GM12878 (cell line): ENCODE results near the gene DLG4. TPM values are rescaled to one million over a fixed set of nuclear protein-coding genes. Genes with fewer than 3 reads are reported as not detected.

Experiments
- ATAC-seq: fragments of 200-7000 bp; cut with Tn5 transposase; 3 replicates; pipeline ENCODE4 v1.9.1; 2020; ENCODE audit warnings: mild to moderate bottlenecking, moderate library complexity
- BruUV-seq: library from RNA; stranded (reverse); fragments of 400-500 nt; replicated peaks from 2 replicates; lab custom pipeline; 2021; lab: Mats Ljungman, UMichigan
- CTCF ChIA-PET: fragments of 300-600 bp; sonication (Branson Sonifier 250); formaldehyde crosslinking; extraction: SDS; loops from one replicate; lab custom pipeline; 2021; ENCODE audit warnings: inconsistent platforms; lab: Yijun Ruan, JAX
- POLR2A ChIA-PET: fragments of 350-600 bp; formaldehyde crosslinking; extraction: SDS; loops from one replicate; lab custom pipeline; 2021; ENCODE audit warnings: inconsistent platforms; lab: Charles Lee
- RAD21 ChIA-PET: fragments of 300-600 bp; sonication (Branson Sonifier 250); formaldehyde crosslinking; loops from one replicate; lab custom pipeline; 2023; ENCODE audit warnings: antibody characterized with exemption; ENCODE audit not compliant: unreplicated experiment; lab: Charles Lee
- SMC1A ChIA-PET: fragments of 300-600 bp; sonication (Branson Sonifier 250); formaldehyde crosslinking; loops from one replicate; lab custom pipeline; 2023; ENCODE audit not compliant: unreplicated experiment, uncharacterized antibody; lab: Charles Lee
- DNase-seq: peaks from one replicate; pipeline ENCODE4 v3.0.0-alpha.2; 2011; ENCODE audit warnings: low read depth, low spot score
- FAIRE-seq: peaks from 3 replicates; lab custom pipeline; 2011; peaks lifted over from hg19 to GRCh38; lab: Jason Lieb, UNC
- H2AFZ ChIP-seq: 2 replicates; pipeline ENCODE4 v1.6.0; 2011; ENCODE audit warnings: low read depth, low read length, control low read depth; ENCODE audit not compliant: control insufficient read depth
- H3K27ac ChIP-seq: 2 replicates; pipeline ENCODE4 v1.5.1; 2011; ENCODE audit warnings: control low read depth; ENCODE audit not compliant: control insufficient read depth, insufficient read depth
- H3K27me3 ChIP-seq, 2 experiments: replicated peaks in 1 of 2; 2 replicates each; pipeline versions ENCODE4 v1.6.0 to v1.6.1; 2011; ENCODE audit warnings: low read length in 1 of 2; ENCODE audit not compliant: control insufficient read depth in 2 of 2, insufficient read depth in 2 of 2
- H3K36me3 ChIP-seq, 2 experiments: 2 replicates each; pipeline ENCODE4 v1.5.1; 2011; ENCODE audit warnings: low read length in 1 of 2; ENCODE audit not compliant: control insufficient read depth in 2 of 2, insufficient read depth in 2 of 2
- H3K4me1 ChIP-seq: 2 replicates; pipeline ENCODE4 v1.6.1; 2011; ENCODE audit warnings: mild to moderate bottlenecking, low read length, moderate library complexity, mixed read lengths; ENCODE audit not compliant: control insufficient read depth, insufficient read depth
- H3K4me2 ChIP-seq: 2 replicates; pipeline ENCODE4 v1.6.0; 2011; ENCODE audit warnings: control low read depth; ENCODE audit not compliant: control insufficient read depth, insufficient read depth
- H3K4me3 ChIP-seq: fragments of 200-600 bp; sonication (generic); 2 replicates; pipeline ENCODE4 v1.5.1; 2016
- H3K79me2 ChIP-seq: 2 replicates; pipeline ENCODE4 v1.6.0; 2011; ENCODE audit warnings: low read length; ENCODE audit not compliant: control insufficient read depth, insufficient read depth
- H3K9ac ChIP-seq: 2 replicates; pipeline ENCODE4 v1.8.0; 2011; ENCODE audit warnings: low read length, control low read depth, mixed read lengths; ENCODE audit not compliant: control insufficient read depth, insufficient read depth
- H3K9me3 ChIP-seq: replicated peaks from 3 replicates; pipeline ENCODE4 v1.5.1; 2011; ENCODE audit warnings: mild to moderate bottlenecking, low read length; ENCODE audit not compliant: control insufficient read depth, insufficient read depth
- H4K20me1 ChIP-seq: 2 replicates; pipeline ENCODE4 v1.6.0; 2011; ENCODE audit not compliant: control insufficient read depth, insufficient read depth
- FOS ChIP-seq: IDR thresholded peaks from 3 replicates; pipeline ENCODE4 v1.6.1; 2011; ENCODE audit warnings: borderline replicate concordance; ENCODE audit not compliant: insufficient read length; ENCODE audit errors: extremely low read depth
- POLR2A ChIP-seq: IDR thresholded peaks from 2 replicates; pipeline ENCODE4 v1.6.1; 2011; ENCODE audit warnings: low read depth, mild to moderate bottlenecking, low read length
- RUNX3 ChIP-seq: IDR thresholded peaks from 2 replicates; pipeline ENCODE4 v1.6.1; 2012; ENCODE audit warnings: low read length, inconsistent platforms
- WGBS: methylation state at CpG from one replicate; pipeline ENCODE4 v1.1.6; 2016; ENCODE audit warnings: low lambda C conversion rate; ENCODE audit not compliant: insufficient replicate concordance, insufficient coverage; ENCODE audit errors: missing lambda C conversion rate; 5-methylcytosine and 5-hydroxymethylcytosine counted together
- in situ Hi-C: fragments of 300-500 bp; cut with MboI; formaldehyde crosslinking; loops from 9 replicates; pipeline ENCODE4 v1.14.3; 2018; ENCODE audit warnings: mixed read lengths
- intact Hi-C: fragments of 100-400 bp; cut with micrococcal nuclease; formaldehyde crosslinking; loops from one replicate; pipeline ENCODE4 v1.14.2; 2022; ENCODE audit not compliant: unreplicated experiment
- polyA plus RNA-seq, 11 experiments: library from polyadenylated mRNA; depleted of rRNA in 4 of 11; unstranded in 6 of 11; stranded (reverse) in 5 of 11; fragments of >200 nt; fragmentation: Nextera tagmentation in 4 of 11; fragmentation: Illumina TruSeq in 1 of 11; extraction: Ambion mirVana in 4 of 11; extraction: Trizol in 1 of 11; gene quantifications; 1 replicate in 1 of 11; 2 replicates in 10 of 11; pipeline versions ENCODE4 v1.2.1 to v1.2.3, GENCODE V29; 2011 to 2016; ENCODE audit warnings: inconsistent platforms in 2 of 11, missing spikeins in 2 of 11, low read depth in 1 of 11
- total RNA-seq, 4 experiments: library from RNA; depleted of rRNA in 3 of 4; stranded (reverse); fragments of >200 nt in 3 of 4; fragmentation: Illumina TruSeq in 1 of 4; extraction: Trizol in 1 of 4; gene quantifications; 2 replicates each; pipeline versions ENCODE4 v1.2.1 to v1.2.3, GENCODE V29; 2013 to 2021
- TF ChIP-seq, protein P1 (sequence below): fragments of 450-650 bp; formaldehyde crosslinking; IDR thresholded peaks from 2 replicates; pipeline ENCODE4 v1.4.0; 2020; ENCODE audit warnings: mild to moderate bottlenecking, moderate library complexity
- TF ChIP-seq, protein P2 (sequence below): fragments of 450-650 bp; IDR thresholded peaks from 2 replicates; pipeline ENCODE4 v1.6.1; 2017; ENCODE audit warnings: mild to moderate bottlenecking

Gene DLG4
- total and polyA plus RNA-seq, 10 of the 15 experiments (the other 5 are each of a cell fraction or from before 2014, with no cell fraction given) = 0.07 to 4.1 (median 1.3) TPM

- no peaks in the 10 kb centered on the region for H3K36me3 ChIP-seq
- FAIRE-seq (no peak), ATAC-seq (no peak), DNase-seq (no peak)
- H3K9ac ChIP-seq = no peak overlapping the region
- CTCF ChIA-PET = no interaction called here
- BruUV-seq = no TSS peak
- no peaks in the 10 kb centered on the region for H3K79me2 ChIP-seq
- no peak overlapping the region for H3K27ac ChIP-seq
- SMC1A ChIA-PET = no interaction called here
- no peaks in the 10 kb centered on the region for H4K20me1 ChIP-seq
- intact Hi-C loops = no loop called here
- no peaks in the 10 kb centered on the region for H3K9me3 ChIP-seq
- H3K4me2 ChIP-seq = no peak overlapping the region
- H2AFZ ChIP-seq = no peak overlapping the region
- H3K27me3 ChIP-seq = no peaks in the 10 kb centered on the region
- in situ Hi-C loops = no loop called here
- H3K4me3 ChIP-seq = no peak overlapping the region
- TF ChIP-seq POLR2A = no peak
- no peak for TF ChIP-seq FOS
- TF ChIP-seq RUNX3 = no peak
- WGBS = 35% methylated on average over 11 of the region's 21 CpGs
- peaks cover 6% of the 10 kb centered on the region; the same call in 1 of the 2 replicates for H3K4me1 ChIP-seq
- RAD21 ChIA-PET = no interaction called here
- POLR2A ChIA-PET = no interaction called here
These were observed 11.5 kb downstream of the DLG4 start for GRCh38 chr17:7208027-7208571.

DNA sequence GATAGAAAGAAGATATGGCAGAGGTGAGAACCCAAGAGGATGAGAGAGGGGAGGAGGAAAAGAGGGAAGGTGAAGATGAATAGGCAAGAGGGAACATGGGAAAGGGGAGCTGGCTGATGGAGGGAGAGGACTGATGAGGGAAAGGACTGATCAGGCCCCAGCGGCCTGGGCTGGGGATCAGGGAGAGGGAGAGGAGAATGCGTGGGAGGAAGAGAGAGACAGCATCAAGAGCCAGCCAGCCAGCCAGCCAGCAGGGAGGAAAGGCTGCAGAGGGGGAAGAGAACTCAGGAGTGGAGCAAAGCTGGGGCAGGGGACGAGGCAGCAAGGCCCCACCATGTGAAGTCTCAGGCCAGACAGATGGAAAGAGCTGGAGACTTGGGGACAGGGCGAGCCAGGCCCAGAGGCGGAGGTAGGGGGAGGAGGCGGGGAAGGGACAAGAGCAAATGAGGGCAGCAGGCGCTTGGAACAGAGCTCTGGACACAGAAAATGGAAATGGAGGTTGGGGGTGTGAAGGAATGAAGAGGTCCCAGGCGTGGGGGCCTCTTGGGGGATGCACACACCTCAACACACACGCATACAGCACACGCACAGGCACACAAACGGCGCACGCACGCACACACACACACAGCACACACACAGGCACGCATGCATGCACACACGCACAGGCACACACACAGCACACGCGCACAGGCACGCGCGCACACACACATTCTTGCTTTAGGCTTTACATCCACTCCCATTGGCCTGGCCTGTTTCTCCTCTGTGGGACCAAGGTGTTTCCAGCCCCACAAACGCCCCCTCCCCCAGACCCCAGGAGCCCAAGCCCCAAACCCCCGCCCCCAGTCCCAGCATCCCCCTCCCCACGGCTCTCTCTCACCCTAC, 12.3 kb downstream of the DLG4 start:
- Histone ChIP-seq H3K9ac (no peak overlapping the region), H3K79me2 (no peaks in the 10 kb centered on the region), H3K9me3 (no peaks in the 10 kb centered on the region), H4K20me1 (no peaks in the 10 kb centered on the region), H3K4me3 (no peak overlapping the region), H2AFZ (no peak overlapping the region), H3K4me1 (peaks cover 6% of the 10 kb centered on the region; the same call in 1 of the 2 replicates), H3K36me3 (no peaks in the 10 kb centered on the region), H3K4me2 (no peak overlapping the region), H3K27ac (no peak overlapping the region), H3K27me3 (no peaks in the 10 kb centered on the region)
- TF ChIP-seq, protein P1, sequence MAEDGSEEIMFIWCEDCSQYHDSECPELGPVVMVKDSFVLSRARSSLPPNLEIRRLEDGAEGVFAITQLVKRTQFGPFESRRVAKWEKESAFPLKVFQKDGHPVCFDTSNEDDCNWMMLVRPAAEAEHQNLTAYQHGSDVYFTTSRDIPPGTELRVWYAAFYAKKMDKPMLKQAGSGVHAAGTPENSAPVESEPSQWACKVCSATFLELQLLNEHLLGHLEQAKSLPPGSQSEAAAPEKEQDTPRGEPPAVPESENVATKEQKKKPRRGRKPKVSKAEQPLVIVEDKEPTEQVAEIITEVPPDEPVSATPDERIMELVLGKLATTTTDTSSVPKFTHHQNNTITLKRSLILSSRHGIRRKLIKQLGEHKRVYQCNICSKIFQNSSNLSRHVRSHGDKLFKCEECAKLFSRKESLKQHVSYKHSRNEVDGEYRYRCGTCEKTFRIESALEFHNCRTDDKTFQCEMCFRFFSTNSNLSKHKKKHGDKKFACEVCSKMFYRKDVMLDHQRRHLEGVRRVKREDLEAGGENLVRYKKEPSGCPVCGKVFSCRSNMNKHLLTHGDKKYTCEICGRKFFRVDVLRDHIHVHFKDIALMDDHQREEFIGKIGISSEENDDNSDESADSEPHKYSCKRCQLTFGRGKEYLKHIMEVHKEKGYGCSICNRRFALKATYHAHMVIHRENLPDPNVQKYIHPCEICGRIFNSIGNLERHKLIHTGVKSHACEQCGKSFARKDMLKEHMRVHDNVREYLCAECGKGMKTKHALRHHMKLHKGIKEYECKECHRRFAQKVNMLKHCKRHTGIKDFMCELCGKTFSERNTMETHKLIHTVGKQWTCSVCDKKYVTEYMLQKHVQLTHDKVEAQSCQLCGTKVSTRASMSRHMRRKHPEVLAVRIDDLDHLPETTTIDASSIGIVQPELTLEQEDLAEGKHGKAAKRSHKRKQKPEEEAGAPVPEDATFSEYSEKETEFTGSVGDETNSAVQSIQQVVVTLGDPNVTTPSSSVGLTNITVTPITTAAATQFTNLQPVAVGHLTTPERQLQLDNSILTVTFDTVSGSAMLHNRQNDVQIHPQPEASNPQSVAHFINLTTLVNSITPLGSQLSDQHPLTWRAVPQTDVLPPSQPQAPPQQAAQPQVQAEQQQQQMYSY (CRISPR knock-in tag) = no peak
- TF ChIP-seq, protein P2, sequence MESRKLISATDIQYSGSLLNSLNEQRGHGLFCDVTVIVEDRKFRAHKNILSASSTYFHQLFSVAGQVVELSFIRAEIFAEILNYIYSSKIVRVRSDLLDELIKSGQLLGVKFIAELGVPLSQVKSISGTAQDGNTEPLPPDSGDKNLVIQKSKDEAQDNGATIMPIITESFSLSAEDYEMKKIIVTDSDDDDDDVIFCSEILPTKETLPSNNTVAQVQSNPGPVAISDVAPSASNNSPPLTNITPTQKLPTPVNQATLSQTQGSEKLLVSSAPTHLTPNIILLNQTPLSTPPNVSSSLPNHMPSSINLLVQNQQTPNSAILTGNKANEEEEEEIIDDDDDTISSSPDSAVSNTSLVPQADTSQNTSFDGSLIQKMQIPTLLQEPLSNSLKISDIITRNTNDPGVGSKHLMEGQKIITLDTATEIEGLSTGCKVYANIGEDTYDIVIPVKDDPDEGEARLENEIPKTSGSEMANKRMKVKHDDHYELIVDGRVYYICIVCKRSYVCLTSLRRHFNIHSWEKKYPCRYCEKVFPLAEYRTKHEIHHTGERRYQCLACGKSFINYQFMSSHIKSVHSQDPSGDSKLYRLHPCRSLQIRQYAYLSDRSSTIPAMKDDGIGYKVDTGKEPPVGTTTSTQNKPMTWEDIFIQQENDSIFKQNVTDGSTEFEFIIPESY = 0 out of 2 replicates have a peak, but pooled peaks have one; percentile 21
- ChIA-PET SMC1A (no interaction called here), POLR2A (no interaction called here), CTCF (interaction anchor here (2.0 kb wide), 1 partner anchor 13 kb away, joined by 7 read pairs; the partner anchor contains the start of genes ACADVL and DLG4), RAD21 (no interaction called here)
- DNase-seq (no peak), ATAC-seq (no peak), FAIRE-seq (no peak)
- 71% methylated on average over 16 of the region's 24 CpGs for WGBS
- in situ Hi-C loops = no loop called here
- no TSS peak for BruUV-seq
- intact Hi-C loops = no loop called here
